Lower lobe of right lung (tissue), 2 donors: ENCODE results near the gene NCOA1. TPM values are rescaled to one million over a fixed set of nuclear protein-coding genes. Genes with fewer than 3 reads are reported as not detected.

Experiments used
- ATAC-seq, 2 donors: fragments of 200-7000 bp; cut with Tn5 transposase; one replicate each; pipeline ENCODE4 v1.9.1; 2020 to 2022; ENCODE audit warnings: mild to moderate bottlenecking in 2 of 2, moderate library complexity in 2 of 2
- DNase-seq: peaks from one replicate; pipeline ENCODE4 v3.0.0-alpha.2; 2020
- H3K27ac ChIP-seq: fragments of 200-600 bp; one replicate; pipeline ENCODE4 v1.8.0; 2022
- H3K27me3 ChIP-seq: fragments of 200-600 bp; one replicate; pipeline ENCODE4 v1.8.0; 2022; ENCODE audit warnings: low read depth
- H3K36me3 ChIP-seq: fragments of 200-600 bp; one replicate; pipeline ENCODE4 v1.8.0; 2022; ENCODE audit warnings: mild to moderate bottlenecking
- H3K4me1 ChIP-seq: fragments of 200-600 bp; one replicate; pipeline ENCODE4 v1.8.0; 2022
- H3K4me3 ChIP-seq: fragments of 200-600 bp; one replicate; pipeline ENCODE4 v1.8.0; 2022; ENCODE audit warnings: mild to moderate bottlenecking
- H3K9me3 ChIP-seq: fragments of 200-600 bp; one replicate; pipeline ENCODE4 v1.8.0; 2022
- CTCF ChIP-seq: fragments of 200-600 bp; IDR thresholded peaks from one replicate; pipeline ENCODE4 v1.8.0; 2022; ENCODE audit warnings: antibody characterized with exemption, mild to moderate bottlenecking
- intact Hi-C: fragments of 100-400 bp; cut with DNase I; formaldehyde crosslinking; loops from one replicate; pipeline ENCODE4 v1.11.0; 2022
- total RNA-seq: library from RNA; stranded (reverse); fragmentation: NEBNext Ultra II Directional; extraction: Animal tissue kit (Norgen Biotek cat#: 25700); gene quantifications from one replicate; pipeline ENCODE4 v1.2.1, GENCODE V29; 2021
- donor health status: DM: no; HTN: yes; CAD: no; lungs with severe emphysema.

NCOA1 gene
- total RNA-seq, 1 donor from 2014 or later: 48.3 TPM

DNA sequence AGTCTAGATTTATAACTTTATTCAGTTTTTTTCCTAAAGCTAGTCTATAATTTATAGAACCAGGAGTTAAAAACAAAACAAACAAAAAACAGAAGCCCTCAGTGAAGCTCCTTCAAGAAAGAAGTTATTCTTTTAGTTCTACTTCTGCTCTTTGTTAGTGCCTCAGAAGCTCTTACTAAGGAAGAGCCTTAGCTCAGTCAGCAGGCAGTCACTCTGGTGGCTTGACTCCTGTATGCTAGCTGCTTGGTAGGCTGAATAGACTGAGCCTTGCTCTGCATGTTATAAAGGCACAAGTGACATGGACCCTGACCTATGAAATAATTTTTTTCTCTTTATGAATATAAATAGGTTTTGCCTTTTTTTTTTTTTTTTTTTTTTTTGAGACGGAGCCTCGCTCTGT is 24.8 kb downstream of the NCOA1 start:
- Histone ChIP-seq H3K9me3 (no peaks in the 10 kb centered on the region), H3K27ac (no peak overlapping the region), H3K4me3 (no peak overlapping the region), H3K4me1 (peaks cover 16% of the 10 kb centered on the region), H3K27me3 (no peaks in the 10 kb centered on the region), H3K36me3 (no peaks in the 10 kb centered on the region)
- DNase-seq (no peak), ATAC-seq (no peak)
- intact Hi-C loops: no loop called here
- no peak for TF ChIP-seq CTCF

- intact Hi-C loops: no loop called here
- peaks cover 11% of the 10 kb centered on the region for H3K4me1 ChIP-seq
- no peaks in the 10 kb centered on the region for H3K9me3 ChIP-seq
- TF ChIP-seq CTCF: no peak
- ATAC-seq (no peak), DNase-seq (no peak)
- no peaks in the 10 kb centered on the region for H3K27me3 ChIP-seq
- no peaks in the 10 kb centered on the region for H3K36me3 ChIP-seq
- H3K4me3 ChIP-seq: no peak overlapping the region
- H3K27ac ChIP-seq: no peak overlapping the region
These were observed 26.2 kb downstream of the NCOA1 start for GRCh38 chr2:24517247-24517646.

GRCh38 chr2:24520175-24520574 is 29.1 kb downstream of the NCOA1 start:
- Histone ChIP-seq H3K27ac (no peak overlapping the region), H3K36me3 (no peaks in the 10 kb centered on the region), H3K9me3 (no peaks in the 10 kb centered on the region), H3K4me1 (no peaks in the 10 kb centered on the region), H3K4me3 (no peak overlapping the region), H3K27me3 (no peaks in the 10 kb centered on the region)
- ATAC-seq (no peak), DNase-seq (no peak)
- intact Hi-C loops: no loop called here
- TF ChIP-seq CTCF: no peak

DNA sequence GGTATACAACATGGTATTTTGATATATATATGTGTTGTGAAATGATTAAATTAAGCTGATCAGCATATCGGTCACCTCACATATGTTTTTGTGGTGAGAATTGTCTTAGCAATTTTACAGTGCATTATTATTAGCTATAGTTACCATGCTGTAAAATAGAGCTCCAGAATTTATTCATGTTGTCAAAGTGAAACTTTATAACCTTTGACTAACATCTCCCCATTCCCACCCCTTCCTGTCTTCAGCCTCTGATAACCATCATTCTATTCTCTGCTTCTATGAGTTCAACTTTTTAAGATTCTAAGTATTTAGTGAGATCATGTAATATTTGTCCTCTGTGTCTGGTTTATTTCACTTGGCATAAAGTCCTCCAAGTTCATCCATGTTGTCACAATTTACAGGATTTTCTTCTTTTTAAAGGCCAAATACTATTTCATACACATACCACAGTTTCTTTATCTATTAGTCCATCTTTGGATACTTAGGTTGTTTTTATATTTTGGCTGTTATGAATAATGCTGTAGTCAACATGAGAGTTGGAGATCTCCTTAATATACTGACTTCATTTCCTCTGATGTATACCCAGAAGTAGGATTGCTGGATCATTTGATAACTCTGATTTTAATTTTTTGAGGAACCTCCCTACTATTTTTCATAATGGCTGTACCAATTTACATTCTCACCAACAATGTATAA is 30.3 kb downstream of the NCOA1 start:
- no peak for DNase-seq
- H3K4me1 ChIP-seq: no peaks in the 10 kb centered on the region
- intact Hi-C loops: no loop called here
- no peaks in the 10 kb centered on the region for H3K36me3 ChIP-seq
- no peak for ATAC-seq
- H3K27me3 ChIP-seq: no peaks in the 10 kb centered on the region
- H3K9me3 ChIP-seq: no peaks in the 10 kb centered on the region
- no peak overlapping the region for H3K4me3 ChIP-seq
- no peak for TF ChIP-seq CTCF
- H3K27ac ChIP-seq: no peak overlapping the region

DNA sequence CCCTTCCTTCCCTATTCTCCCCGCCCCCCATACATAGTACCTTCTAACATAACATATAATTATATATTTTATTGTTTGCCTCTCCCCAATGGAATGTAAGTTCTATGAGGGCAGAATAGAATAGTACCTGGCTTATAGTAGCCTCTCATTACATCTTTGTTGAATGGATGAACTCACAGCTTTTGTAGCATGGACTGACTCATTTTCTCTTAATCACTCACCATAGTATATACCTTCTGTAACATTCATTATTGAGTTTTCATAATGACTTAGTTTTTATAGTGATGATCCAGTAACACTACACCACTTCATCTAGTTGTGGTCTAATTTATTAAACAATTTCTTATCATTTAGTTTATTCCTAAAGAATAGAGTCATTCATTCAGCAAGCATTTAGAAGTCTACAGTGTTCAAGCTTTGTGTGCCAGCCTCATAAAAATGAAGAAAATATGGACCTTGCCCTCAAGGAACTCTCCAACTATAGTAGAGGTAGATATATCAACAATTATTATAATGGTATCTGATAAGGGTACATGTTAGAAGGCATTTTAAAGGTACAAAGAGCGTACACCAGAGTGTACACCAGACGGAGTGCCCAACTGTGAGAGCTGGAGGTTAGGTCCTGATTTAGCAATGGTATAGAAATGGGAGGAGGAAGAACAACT is 31.1 kb downstream of the NCOA1 start:
- no peak overlapping the region for H3K4me3 ChIP-seq
- intact Hi-C loops: no loop called here
- DNase-seq (no peak), ATAC-seq (no peak)
- H3K4me1 ChIP-seq: no peaks in the 10 kb centered on the region
- no peak for TF ChIP-seq CTCF
- H3K27me3 ChIP-seq: no peaks in the 10 kb centered on the region
- no peaks in the 10 kb centered on the region for H3K36me3 ChIP-seq
- H3K27ac ChIP-seq: no peak overlapping the region
- no peaks in the 10 kb centered on the region for H3K9me3 ChIP-seq
